ENCODE data around the gene FAM241A. TPM values are rescaled to one million over a fixed set of nuclear protein-coding genes. Genes with fewer than 3 reads are reported as not detected.

FAM241A gene
- total and polyA plus RNA-seq, 9 of the 15 experiments (the other 6 are each of a cell fraction or from before 2014, with no cell fraction given), result 2.3 to 8.5 (median 5.3) TPM

GRCh38 chr4:112145790-112146501 is 692 bp downstream of the FAM241A start (continued):
- TF ChIP-seq GMEB1 (CRISPR knock-in tag; IDR thresholded peaks at IDR 0.05), result no peak
- TF ChIP-seq BCOR (IDR thresholded peaks at IDR 0.05), result peak; percentile 18; the same call in 1 of the 2 replicates
- no peak for TF ChIP-seq BRD4 (IDR thresholded peaks at IDR 0.05)
- peak; percentile 69; the same call in 1 of the 2 replicates for TF ChIP-seq EGR1 (conservative IDR thresholded peaks at IDR 0.05)
- TF ChIP-seq ESRRB (CRISPR knock-in tag; IDR thresholded peaks at IDR 0.05; ENCODE audit: borderline replicate concordance), result no peak
- no peak for TF ChIP-seq POLR2AphosphoS5 (IDR thresholded peaks at IDR 0.05; ENCODE audit: control insufficient read depth, insufficient read depth, low read depth, low read length)
- TF ChIP-seq CBFB (CRISPR knock-in tag; IDR thresholded peaks at IDR 0.05), result no peak
- TF ChIP-seq CREBBP (IDR thresholded peaks at IDR 0.05; ENCODE audit: low read depth, low read length), result no peak
- no peak for TF ChIP-seq BCL6 (CRISPR knock-in tag; IDR thresholded peaks at IDR 0.05)
- no peak for TF ChIP-seq ZNF3 (CRISPR knock-in tag; IDR thresholded peaks at IDR 0.05)
- TF ChIP-seq HDAC2 (IDR thresholded peaks at IDR 0.05), result peak; percentile 43; the same call in 1 of the 2 replicates
- TF ChIP-seq E2F8 (IDR thresholded peaks at IDR 0.05; ENCODE audit: low read depth, partially characterized antibody), result no peak
- TF ChIP-seq POLR2G (IDR thresholded peaks at IDR 0.05; ENCODE audit: low read depth, low read length), result no peak
- TF ChIP-seq KLF1 (tag; IDR thresholded peaks at IDR 0.05), result no peak
- no peak for TF ChIP-seq ZNF212 (CRISPR knock-in tag; IDR thresholded peaks at IDR 0.05)
- TF ChIP-seq SUPT5H (IDR thresholded peaks at IDR 0.05), result no peak
- no peak for TF ChIP-seq HBP1 (CRISPR knock-in tag; IDR thresholded peaks at IDR 0.05)
- TF ChIP-seq THRAP3 (IDR thresholded peaks at IDR 0.05; ENCODE audit: borderline replicate concordance), result no peak
- no peak for TF ChIP-seq ZNF583 (CRISPR knock-in tag; IDR thresholded peaks at IDR 0.05)
- TF ChIP-seq ZNF274 (IDR thresholded peaks at IDR 0.05; ENCODE audit: borderline replicate concordance, low read depth, low read length), result no peak
- TF ChIP-seq FOXA1 (IDR thresholded peaks at IDR 0.05; ENCODE audit: borderline replicate concordance), result no peak
- TF ChIP-seq RBM25 (IDR thresholded peaks at IDR 0.05; ENCODE audit: low read depth, low read length, severe bottlenecking), result no peak
- TF ChIP-seq FUS (optimal IDR thresholded peaks at IDR 0.05; ENCODE audit: low read depth, low read length), result no peak

Data from K562 (cell line).